NCI-H748 (cell line): ENCODE measurements around the gene IL10RB.

ENCODE experiments used
- DNase-seq: peaks from one replicate; lab custom pipeline; 2025; ENCODE audit not compliant: unreplicated experiment; lab: John Stamatoyannopoulos, UW

The IL10RB gene

DNA sequence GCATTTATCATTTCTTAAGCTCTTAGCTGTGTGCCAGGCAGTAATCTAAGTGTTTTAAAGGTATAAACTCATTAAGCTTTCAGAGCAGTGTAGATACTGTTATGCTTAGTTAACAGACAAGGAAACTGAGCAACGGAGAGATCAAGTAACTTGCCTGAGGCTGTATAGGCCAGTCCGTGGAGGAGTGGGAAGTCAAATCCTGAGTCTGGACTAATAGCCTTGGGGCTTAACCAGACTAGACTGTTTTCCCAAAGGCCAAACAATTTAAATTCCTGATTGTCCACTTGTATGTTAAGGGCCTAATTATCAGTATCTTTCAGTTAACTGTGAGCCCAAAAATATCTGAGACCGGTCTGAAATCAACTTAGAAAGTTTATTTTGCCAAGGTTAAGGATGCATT lies 61.2 kb downstream of the IL10RB start:
- no peak for DNase-seq

DNA sequence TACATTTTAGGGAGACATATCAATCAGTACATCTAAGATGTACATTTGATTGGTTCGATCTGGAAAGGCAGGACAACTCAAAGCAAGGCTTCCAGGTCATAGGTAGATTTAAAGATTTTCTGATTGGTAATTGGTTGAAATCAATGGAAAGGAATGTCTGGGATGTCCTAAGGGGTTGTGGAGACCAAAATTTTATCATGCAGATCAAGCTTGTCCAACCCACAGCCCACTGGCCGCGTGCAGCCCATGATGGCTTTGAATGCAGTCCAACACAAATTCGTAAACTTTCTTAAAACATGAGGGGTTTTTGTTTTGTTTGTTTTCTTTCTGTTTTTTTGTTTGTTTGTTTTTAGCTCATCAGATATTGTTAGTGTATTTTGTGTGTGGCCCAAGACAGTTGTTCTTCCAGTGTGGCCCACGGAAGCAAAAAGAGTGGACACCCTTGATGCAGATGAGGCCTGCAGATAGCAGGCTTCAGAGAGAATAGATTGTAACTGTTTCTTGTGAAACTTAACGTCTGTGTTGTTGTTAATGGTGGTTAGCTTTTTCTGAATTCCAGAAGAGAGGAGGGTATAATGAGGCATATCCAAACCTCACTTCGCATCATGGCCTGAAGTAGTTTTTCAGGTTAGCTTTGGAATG lies 61.7 kb downstream of the IL10RB start:
- DNase-seq: no peak

DNA sequence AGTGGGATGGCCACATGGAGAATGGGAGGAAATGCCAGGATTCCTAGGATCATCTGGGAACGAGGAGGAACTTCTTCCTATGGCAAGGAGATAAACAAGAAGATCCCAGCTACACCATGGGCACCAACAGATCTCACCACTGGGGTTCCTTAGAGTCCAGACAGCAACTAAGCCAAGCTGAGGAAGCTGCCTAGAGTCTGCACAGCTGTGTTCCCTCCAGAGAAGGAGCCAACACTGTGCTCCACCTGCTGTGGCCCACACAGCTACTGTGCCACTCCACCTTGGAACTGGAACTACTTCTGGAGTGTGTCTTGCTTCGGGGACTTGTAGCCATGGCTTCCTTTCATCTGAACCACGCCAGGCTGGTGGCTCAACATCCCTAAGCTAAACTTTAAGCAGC lies 64.6 kb downstream of the IL10RB start:
- DNase-seq: no peak

DNA sequence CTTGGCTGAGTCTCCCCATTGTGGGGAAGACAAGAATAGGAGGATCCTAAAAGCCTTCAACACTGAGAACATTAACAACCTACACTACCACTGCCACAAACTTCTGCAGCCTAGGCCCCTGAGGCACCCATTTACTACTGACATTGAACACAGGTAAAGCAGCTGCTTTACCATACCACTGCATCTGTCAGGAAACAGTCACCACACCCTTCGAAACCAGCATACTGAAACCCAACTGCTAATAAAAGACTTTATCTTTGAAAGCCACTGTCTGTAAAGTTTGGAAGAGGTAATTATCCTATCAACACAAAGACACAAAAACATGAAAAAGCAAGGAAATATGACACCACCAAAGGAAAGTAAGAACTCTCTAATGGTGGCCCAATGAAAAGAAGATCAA lies 66.0 kb downstream of the IL10RB start:
- no peak for DNase-seq

DNA sequence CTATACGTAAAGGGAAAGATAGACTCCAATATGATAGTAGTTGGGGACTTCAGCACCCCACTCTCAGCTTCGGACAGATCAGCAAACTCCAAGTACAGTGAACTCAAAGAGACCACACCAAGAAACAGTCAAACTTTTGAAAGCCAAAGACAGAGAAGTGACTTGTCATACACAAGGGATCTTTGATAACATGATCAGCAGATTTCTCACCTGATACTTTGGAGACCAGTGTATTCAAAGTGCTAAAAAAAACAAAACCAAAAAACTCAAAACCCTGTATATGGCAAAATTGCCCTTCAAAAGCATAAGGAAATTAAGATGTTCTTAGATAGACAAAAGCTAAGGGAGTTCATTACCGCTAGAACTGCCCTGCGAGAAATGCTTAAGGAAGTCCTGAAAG lies 68.0 kb downstream of the IL10RB start:
- DNase-seq: no peak

DNA sequence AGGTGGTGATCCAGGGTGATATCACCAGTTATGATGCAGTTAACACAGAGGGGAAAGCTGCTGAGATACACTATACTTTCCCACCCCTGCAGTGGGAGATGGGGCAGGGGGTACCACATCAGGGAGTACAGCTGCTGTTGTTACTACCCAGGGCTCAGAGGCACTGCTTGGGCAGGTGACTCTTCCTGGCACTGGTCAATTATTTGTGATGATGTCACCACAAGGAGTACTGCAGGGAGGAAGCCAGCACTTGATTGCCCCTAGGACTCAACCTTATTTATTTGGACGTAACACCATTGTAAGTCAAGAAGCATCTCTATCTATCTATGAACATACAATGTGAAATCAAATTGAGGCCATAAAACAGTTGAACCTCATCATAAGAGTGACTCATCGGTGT lies 68.7 kb downstream of the IL10RB start:
- no peak for DNase-seq

DNA sequence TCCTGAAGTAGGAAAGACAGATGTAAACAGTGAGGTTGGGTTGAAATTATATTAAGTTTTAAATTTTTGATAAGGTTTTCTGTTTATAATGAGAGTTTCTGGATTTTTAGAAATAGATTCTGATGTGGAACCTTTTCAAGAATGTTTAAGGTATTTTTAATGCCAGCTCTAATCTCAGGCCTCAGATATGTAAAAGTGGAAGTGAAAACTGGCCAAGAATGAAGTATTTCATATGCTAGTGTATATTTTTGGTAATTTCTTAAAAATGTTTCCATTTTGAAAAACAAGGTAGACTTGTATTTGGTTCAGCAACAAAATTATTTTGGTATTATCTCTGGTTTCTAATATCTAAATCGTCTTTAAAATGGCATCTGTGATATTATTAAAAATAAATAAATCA lies 73.0 kb downstream of the IL10RB start:
- DNase-seq: no peak

DNA sequence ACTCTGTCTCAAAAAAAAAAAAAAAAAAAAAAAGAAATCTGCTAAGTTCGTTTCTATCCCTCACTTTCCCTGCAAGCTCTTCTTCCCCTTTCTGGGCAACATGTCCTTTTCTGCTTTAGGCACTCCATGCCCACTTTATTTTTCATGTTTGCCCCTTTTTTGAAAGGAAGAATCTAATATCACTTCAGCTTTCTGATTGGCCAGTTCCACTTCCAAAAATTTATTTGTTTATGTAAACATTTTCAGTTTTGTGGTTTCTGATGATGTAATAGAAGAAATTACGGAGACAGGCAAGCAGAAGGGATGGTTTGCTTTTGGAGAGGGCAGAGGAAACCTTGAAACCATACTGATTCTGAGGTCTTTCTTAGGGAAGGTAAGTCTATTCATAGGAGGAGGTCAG lies 73.8 kb downstream of the IL10RB start:
- no peak for DNase-seq

DNA sequence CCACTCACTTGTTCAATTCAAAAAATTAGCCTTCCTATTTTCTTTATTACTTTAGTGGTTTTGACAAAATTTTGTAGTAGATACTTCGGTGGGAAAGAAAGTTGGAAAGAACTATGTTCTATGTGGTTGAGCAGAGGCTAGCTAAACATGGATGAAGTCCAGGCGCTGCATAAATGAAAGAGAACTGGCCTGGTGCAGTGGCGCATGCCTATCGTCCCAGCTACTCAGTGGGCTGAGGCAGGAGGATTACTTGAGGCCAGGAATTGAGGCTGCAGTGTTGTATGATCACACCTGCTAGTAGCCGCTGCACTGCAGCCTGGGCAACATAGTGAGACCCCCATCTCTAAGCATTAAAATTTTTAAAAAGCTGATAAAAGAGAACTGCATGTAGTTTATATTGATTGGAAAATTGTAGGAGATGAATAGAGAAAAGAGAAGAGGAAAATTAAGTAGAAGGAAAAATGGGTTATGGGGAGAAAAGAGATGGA lies 79.6 kb downstream of the IL10RB start:
- no peak for DNase-seq
